PFSK-1 (cell line): ENCODE results near the gene TMEM100. TPM values are rescaled to one million over a fixed set of nuclear protein-coding genes. Genes with fewer than 3 reads are reported as not detected.

Experiments
- FOXP2 ChIP-seq: optimal IDR thresholded peaks from 2 replicates; pipeline ENCODE3; 2011; ENCODE audit warnings: borderline replicate concordance, control low read depth, inconsistent platforms; ENCODE audit not compliant: insufficient read depth; ENCODE audit errors: extremely low read length, extremely low read depth
- POLR2AphosphoS5 ChIP-seq: IDR thresholded peaks from 2 replicates; pipeline ENCODE4 v1.6.1; 2012; ENCODE audit warnings: low read depth, mild to moderate bottlenecking, control low read depth, low read length, moderate library complexity
- SIN3A ChIP-seq: IDR thresholded peaks from 2 replicates; pipeline ENCODE4 v1.6.1; 2012; ENCODE audit warnings: mild to moderate bottlenecking, low read length, moderate library complexity, borderline replicate concordance; ENCODE audit not compliant: insufficient read depth
- TAF1 ChIP-seq: IDR thresholded peaks from 2 replicates; pipeline ENCODE4 v1.6.1; 2012; ENCODE audit warnings: low read length, control low read depth, borderline replicate concordance; ENCODE audit not compliant: insufficient read depth
- polyA plus RNA-seq: library from polyadenylated mRNA; unstranded; fragments of >200 nt; gene quantifications from one replicate; pipeline ENCODE4 v1.2.1, GENCODE V29; 2012; ENCODE audit warnings: low read depth, missing spikeins; ENCODE audit not compliant: insufficient read length
- TF ChIP-seq, protein P1 (sequence below), 2 experiments: IDR thresholded peaks; 2 replicates each; pipeline versions ENCODE4 v1.6.1 to v1.8.0; 2011 to 2012; ENCODE audit warnings: low read depth in 2 of 2, low read length in 2 of 2, control low read depth in 1 of 2, inconsistent platforms in 1 of 2, mild to moderate bottlenecking in 1 of 2, moderate library complexity in 1 of 2; ENCODE audit not compliant: insufficient read depth in 1 of 2

Gene TMEM100
- 36.2 TPM for polyA plus RNA-seq

- no peak for TF ChIP-seq FOXP2
- TF ChIP-seq, protein P1, sequence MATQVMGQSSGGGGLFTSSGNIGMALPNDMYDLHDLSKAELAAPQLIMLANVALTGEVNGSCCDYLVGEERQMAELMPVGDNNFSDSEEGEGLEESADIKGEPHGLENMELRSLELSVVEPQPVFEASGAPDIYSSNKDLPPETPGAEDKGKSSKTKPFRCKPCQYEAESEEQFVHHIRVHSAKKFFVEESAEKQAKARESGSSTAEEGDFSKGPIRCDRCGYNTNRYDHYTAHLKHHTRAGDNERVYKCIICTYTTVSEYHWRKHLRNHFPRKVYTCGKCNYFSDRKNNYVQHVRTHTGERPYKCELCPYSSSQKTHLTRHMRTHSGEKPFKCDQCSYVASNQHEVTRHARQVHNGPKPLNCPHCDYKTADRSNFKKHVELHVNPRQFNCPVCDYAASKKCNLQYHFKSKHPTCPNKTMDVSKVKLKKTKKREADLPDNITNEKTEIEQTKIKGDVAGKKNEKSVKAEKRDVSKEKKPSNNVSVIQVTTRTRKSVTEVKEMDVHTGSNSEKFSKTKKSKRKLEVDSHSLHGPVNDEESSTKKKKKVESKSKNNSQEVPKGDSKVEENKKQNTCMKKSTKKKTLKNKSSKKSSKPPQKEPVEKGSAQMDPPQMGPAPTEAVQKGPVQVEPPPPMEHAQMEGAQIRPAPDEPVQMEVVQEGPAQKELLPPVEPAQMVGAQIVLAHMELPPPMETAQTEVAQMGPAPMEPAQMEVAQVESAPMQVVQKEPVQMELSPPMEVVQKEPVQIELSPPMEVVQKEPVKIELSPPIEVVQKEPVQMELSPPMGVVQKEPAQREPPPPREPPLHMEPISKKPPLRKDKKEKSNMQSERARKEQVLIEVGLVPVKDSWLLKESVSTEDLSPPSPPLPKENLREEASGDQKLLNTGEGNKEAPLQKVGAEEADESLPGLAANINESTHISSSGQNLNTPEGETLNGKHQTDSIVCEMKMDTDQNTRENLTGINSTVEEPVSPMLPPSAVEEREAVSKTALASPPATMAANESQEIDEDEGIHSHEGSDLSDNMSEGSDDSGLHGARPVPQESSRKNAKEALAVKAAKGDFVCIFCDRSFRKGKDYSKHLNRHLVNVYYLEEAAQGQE (IDR thresholded peaks at IDR 0.05; ENCODE audit: insufficient read depth in 1 of 2, low read depth in 2 of 2, low read length in 2 of 2), result no peak
- TF ChIP-seq POLR2AphosphoS5, result peak; percentile 70
- peak; percentile 79; the same call in 1 of the 2 replicates for TF ChIP-seq SIN3A
- TF ChIP-seq TAF1, result peak; percentile 22; the same call in 1 of the 2 replicates
These were observed at the start of gene TMEM100 for GRCh38 chr17:55722742-55723487. TMEM100 (minus strand) TSS chr17:55722864; CDS start chr17:55721070, 1,794 bp downstream.

DNA sequence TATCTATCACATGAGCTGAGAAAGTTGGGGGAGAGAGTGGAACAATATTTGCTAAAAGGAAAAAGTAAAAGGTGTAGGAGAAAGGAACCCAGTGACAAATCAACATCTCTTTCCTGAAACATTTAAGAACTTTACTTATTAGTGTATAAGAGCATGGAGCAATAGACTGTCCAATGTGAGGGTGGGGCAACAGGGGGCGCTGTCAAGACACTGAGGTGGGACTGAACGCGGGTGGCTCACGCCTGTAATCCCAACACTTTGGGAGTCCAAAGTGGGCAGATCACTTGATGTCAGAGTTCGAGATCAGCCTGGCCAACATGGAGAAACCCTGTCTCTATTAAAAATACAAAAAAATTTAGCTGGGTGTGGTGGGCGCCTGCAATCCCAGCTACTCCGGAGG, 49.4 kb upstream of the TMEM100 start:
- TF ChIP-seq, protein P1 (IDR thresholded peaks at IDR 0.05; ENCODE audit: insufficient read depth in 1 of 2, low read depth in 2 of 2, low read length in 2 of 2), result no peak
- TF ChIP-seq TAF1, result no peak
- no peak for TF ChIP-seq FOXP2
- TF ChIP-seq SIN3A, result no peak
- TF ChIP-seq POLR2AphosphoS5, result no peak

GRCh38 chr17:55770196-55770870, 47.7 kb upstream of the TMEM100 start:
- TF ChIP-seq, protein P1 (IDR thresholded peaks at IDR 0.05; ENCODE audit: insufficient read depth in 1 of 2, low read depth in 2 of 2, low read length in 2 of 2), result no peak
- TF ChIP-seq FOXP2 (no peak), POLR2AphosphoS5 (no peak), SIN3A (no peak), TAF1 (no peak)

DNA sequence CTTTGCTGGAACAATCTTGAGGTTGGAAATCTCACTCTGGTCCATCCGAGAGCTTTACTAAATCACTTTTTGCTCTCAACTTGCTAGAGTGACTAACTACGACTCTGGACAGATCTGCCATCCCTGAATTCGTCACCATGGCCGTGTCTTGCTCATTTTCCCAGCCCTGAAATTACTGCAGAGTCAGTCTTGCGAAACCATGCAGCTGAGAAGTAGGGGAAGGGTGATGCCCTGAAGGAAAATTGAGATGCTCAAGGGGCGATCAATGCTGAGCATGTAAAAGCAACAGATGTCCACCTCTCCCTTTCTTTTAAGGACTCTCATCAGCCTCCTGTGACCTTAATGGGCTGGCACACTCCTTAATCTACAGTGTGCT, 46.9 kb upstream of the TMEM100 start:
- TF ChIP-seq, protein P1 (IDR thresholded peaks at IDR 0.05; ENCODE audit: insufficient read depth in 1 of 2, low read depth in 2 of 2, low read length in 2 of 2), result 0 out of 4 replicates have a peak, but pooled peaks of 1 of the 2 experiments have one; percentile 13
- no peak for TF ChIP-seq POLR2AphosphoS5
